Stimulated activated CD4-positive, alpha-beta T cell treated with anti-CD3 and anti-CD28 coated beads, Interleukin-4, amount 100 ng/mL, for 48 hours (primary cell): ENCODE measurements around the gene PDXK.

ENCODE experiments used
- DNase-seq, 2 donors: peaks; one replicate each; pipeline ENCODE4 v3.0.0-alpha.2; 2020; ENCODE audit warnings: low read depth in 2 of 2

The PDXK gene

GRCh38 chr21:43741423-43742096 lies 22.6 kb downstream of the PDXK start:
- DNase-seq, result no peak

GRCh38 chr21:43743947-43744346 lies 25.0 kb downstream of the PDXK start:
- no peak for DNase-seq

GRCh38 chr21:43744725-43745124 lies 25.8 kb downstream of the PDXK start:
- no peak for DNase-seq

DNA sequence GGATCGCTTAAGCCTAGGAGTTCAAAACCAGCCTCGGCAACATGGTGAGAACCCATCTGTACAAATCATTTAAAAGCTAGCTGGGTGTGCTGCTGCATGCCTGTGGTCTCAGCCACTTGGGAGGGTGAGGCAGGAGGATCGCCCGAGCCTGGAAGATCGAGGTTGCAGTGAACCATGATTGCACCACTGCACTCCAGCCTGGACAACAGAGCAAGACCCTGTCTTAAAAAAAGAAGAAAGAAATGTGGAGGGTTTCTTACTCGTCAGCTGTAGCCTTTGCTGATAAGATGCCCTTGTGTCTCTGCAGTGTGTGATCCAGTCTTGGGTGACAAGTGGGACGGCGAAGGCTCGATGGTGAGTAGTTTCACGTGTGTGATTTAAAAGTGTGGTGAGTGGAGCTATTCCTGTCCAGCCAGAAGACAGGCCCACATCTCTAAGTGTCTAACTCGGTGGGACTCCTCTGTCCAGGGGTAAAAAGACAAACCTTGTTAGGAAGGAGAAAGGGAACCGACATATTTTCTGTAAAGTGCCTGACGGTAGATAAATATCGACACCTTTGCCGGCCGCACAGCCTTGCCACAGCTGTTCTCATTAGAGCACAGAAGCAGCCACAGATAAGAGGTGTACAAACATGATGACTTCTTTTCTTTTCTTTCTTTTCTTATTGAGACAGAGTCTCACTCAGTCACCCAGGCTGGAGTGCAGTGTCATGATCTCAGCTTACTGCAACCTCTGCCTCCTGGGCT lies 27.0 kb downstream of the PDXK start:
- DNase-seq, result no peak

- no peak for DNase-seq
Observed at GRCh38 chr21:43748622-43749021, 29.7 kb downstream of the PDXK start.

DNA sequence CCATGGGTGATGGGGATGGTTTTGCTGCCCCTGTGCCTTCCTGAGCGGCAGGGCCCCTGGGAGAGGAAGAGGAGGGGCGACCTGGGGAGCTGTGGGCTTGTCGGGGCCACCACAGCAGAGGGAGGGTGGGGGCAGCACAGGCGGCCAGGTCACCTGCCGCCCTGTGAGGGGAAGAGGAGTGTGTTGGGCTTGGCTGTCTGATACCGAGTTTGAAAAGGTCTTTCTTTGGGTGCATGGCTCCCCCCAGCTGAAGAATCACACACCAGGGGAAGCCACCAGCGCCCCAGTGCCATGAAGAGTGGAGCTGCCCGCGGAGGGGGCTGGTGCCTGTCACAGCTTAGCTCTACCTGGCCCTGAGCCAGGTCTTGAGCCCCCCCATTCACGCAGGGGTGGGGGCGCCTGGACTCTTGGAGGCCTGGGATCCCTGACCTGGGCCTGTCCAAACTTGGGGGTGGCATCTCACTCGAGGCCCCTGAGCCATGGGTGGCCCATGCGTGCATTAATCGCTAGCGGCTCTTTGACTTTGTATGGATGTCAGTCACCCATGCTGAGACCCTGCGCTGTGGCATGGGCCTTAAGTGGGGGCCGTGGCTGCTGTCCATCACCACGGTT lies 30.8 kb downstream of the PDXK start:
- DNase-seq, result no peak

- no peak for DNase-seq
Observed at GRCh38 chr21:43750339-43751033, 31.6 kb downstream of the PDXK start.

DNA sequence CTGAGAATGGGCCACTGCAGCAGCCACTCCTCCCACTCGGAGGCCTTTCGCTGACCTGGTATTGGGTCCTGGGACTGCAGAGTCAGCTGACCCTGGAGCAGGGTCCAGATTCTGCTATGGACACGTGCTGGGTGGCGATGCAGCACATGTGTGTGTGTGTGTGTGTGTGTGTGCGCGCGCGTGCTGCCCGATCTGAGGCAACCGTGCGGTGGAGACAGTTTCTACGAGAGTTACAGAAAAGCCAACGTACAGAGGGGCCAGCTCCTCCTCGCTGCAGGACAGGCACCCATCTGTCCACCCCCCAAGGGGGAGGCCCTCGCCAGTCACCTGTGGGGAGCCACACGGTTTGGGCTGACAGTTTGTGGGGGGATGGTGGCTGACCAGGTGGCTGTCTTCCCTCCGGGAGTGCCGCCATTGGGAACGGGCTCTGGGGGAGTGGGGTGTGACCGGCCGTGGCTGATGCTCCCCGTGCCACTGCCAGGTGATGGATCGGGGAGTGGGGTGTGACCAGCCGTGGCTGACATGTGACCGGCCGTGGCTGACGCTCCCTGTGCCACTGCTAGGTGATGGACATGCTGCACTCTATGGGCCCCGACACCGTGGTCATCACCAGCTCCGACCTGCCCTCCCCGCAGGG lies 33.1 kb downstream of the PDXK start:
- no peak for DNase-seq

- no peak for DNase-seq
Observed at GRCh38 chr21:43752758-43753438, 34.0 kb downstream of the PDXK start.

GRCh38 chr21:43753439-43753799 lies 34.5 kb downstream of the PDXK start:
- DNase-seq, result no peak

DNA sequence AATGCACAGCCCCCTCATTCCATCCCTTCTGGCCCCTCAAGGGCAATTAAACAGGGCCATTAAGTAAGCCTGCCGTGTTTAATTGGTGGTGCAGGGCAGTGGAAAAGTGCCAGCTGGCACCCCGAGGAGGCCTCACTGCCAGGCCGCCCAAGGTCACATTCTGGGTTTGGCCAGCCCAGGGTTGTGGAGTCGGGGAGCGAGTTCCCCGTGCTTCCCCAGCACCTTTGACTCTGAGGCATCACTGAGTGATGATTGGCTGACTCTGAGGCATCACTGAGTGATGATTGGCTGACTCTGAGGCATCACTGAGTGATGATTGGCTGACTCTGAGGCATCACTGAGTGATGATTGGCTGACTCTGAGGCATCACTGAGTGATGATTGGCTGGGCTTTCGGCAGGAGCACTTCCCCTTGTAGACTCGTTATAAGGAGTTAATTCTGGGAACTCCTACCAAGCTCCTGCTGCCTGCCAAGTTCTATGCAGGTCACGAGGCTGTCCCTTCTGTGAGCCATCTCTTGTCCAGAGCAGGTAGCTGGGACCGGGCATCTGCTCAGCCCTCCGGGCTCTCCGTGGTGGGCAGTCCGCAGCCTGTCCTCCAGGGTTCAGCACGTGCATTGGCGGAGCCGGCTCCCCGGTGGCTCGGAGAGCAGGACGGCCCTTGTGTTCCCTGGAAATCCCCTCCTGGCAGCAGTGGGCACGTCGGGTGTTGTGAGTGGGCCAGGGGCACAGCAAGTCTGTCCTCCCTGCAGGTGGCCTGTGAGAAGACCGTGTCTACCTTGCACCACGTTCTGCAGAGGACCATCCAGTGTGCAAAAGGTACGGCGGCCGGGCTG lies 36.2 kb downstream of the PDXK start:
- DNase-seq, result no peak

- DNase-seq, result no peak
Observed at GRCh38 chr21:43755820-43756594, 37.1 kb downstream of the PDXK start.

DNA sequence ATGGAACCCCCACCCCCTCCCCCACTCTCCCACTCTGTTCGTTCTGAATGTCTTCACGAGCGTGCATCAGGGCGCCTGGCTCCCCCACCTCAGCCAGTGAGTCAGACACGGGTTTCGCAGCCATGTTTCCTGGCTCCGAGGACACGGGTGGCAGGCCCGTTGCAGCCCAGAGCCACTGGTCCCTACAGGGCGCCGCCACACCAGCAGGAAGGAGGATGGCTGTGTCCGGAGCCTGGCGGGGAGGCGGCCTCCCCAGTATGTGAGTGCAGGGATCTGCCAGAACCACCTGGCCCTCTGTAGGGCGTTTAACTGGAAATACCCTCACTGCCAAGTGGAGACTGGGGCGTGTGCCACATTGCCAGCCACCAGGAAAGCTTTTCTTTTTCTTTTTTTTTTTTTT lies 38.7 kb downstream of the PDXK start:
- DNase-seq, result no peak

DNA sequence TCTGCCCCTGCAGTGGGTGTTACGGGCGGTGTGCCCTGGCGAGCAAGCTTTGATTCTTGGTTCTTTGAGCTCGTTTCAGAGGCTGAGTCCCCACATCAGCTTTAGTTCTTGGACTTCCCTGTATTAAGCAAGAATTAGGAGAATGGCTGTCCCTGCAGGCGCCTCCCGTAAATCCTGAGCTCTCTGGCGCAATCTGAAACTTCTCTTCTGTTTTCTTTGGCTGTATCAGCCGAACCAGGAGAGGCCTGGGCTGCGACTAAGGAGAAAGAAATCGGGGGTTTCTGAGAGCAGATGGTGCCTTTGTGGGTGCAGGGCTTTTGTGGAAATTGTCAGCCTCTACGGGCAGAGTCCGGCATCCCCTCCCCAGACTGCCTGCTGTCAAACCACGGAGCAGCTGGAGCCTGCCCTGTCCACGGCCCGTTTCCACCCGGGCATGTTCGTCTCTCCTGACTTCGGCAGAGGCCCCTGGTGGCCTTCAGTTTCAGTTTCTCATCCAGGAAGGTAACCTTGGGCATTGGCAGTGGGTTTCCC lies 39.2 kb downstream of the PDXK start:
- no peak for DNase-seq

DNA sequence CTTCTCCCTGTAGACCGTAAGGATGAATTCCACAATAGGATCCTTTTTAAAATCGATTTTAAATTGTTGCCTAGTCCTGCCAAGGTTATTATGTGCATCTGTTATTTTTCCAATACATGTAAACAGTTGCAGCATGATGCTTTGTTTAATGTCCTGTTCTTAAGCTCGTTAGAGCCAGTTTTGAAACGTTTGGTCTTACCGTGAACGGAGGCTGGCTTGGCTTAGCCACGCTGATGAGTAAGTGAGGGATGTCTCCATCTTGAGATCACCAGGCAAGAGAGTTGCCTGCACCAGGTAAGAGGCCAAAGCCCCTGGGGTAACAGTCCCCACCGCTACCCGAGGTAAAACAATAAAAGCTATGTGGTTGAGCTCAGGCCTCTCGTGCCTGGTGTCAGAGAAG lies 39.9 kb downstream of the PDXK start:
- no peak for DNase-seq

DNA sequence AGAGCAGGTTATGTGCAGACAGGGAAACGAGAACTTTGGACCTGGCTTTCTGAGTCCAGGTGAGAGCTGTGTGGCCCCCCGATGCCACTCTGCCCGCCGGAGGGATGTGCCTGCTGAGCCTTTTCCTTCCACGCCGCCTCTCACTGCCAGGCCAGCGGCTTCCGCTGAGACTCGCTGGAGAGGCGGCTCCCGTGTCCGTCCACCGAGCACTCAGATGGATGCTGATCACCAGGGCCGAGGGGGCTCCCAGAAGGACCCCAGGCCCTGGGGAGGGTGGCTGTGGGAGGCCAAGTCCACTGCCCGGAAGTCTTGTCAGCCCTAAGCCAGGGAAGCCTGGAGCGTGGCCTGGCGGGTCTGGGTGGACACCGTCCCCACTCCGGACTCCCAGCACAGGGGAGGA lies 40.7 kb downstream of the PDXK start:
- no peak for DNase-seq

- no peak for DNase-seq
Observed at GRCh38 chr21:43760391-43760958, 41.5 kb downstream of the PDXK start.

DNA sequence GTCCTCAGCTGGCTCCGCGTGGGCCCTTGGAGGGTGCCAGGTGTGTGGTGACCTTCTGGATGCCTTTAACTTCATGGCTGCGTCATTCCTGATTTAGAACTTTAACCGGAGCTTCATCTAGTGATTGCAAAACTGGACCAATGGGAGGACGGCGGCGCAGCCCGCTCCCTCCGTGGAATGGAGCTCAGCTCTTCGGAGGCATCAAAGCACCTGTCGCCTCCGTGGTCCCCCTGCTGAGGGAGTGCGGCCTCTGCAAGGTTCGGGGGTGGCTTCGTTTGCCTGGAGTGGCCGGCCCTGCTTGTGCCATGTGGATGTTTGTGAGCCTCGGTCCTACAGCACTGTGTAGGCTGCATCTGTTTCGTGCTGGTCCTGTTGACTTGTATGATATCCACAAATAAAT lies 43.0 kb downstream of the PDXK start:
- no peak for DNase-seq
